GM21360 (cell line): ENCODE data around the gene CCDC68.
"Not testable (repeated sequence)": the region's sequence is repeated elsewhere in the genome, so short reads cannot be mapped to it uniquely, and the experiment has no call there.

Experiments used
- ATAC-seq: cut with Tn5 transposase; IDR thresholded peaks from one replicate; pipeline ENCODE4 v1.9.1; 2021; ENCODE audit warnings: mild to moderate bottlenecking, moderate library complexity; ENCODE audit not compliant: unreplicated experiment

CCDC68 gene

GRCh38 chr18:54958704-54959625, at the start of gene CCDC68:
TSS of gene CCDC68 (minus strand) at chr18:54959461. CDS start at chr18:54942791, 16,670 bp downstream.
- no peak for ATAC-seq

GRCh38 chr18:55007602-55008001, 48.3 kb upstream of the CCDC68 start:
- ATAC-seq = no peak

GRCh38 chr18:55003695-55004094, 44.4 kb upstream of the CCDC68 start:
- ATAC-seq = no peak

- no peak for ATAC-seq
Measured at GRCh38 chr18:55002261-55002660, 43.0 kb upstream of the CCDC68 start.

GRCh38 chr18:55001394-55002024, 42.2 kb upstream of the CCDC68 start:
- ATAC-seq = no peak

- ATAC-seq = no peak
Measured at GRCh38 chr18:55000529-55000928, 41.3 kb upstream of the CCDC68 start.

- no peak for ATAC-seq
Measured at GRCh38 chr18:54999016-54999415, 39.8 kb upstream of the CCDC68 start.

- ATAC-seq = no peak
Measured at GRCh38 chr18:54995421-54996143, 36.3 kb upstream of the CCDC68 start.

- no peak for ATAC-seq
Measured at GRCh38 chr18:54991981-54992380, 32.7 kb upstream of the CCDC68 start.

- no peak for ATAC-seq
Measured at GRCh38 chr18:54984908-54985307, 25.6 kb upstream of the CCDC68 start.

- ATAC-seq = no peak
Measured at GRCh38 chr18:54983791-54984190, 24.5 kb upstream of the CCDC68 start.

- ATAC-seq = peak; percentile 77
Measured at GRCh38 chr18:54983041-54983686, 23.9 kb upstream of the CCDC68 start.

GRCh38 chr18:54981076-54981475, 21.8 kb upstream of the CCDC68 start:
- no peak for ATAC-seq

- ATAC-seq = no peak
Measured at GRCh38 chr18:54975598-54975997, 16.3 kb upstream of the CCDC68 start.

GRCh38 chr18:54973046-54973445, 13.8 kb upstream of the CCDC68 start:
- no peak for ATAC-seq

GRCh38 chr18:54968807-54969206, 9.5 kb upstream of the CCDC68 start:
- no peak for ATAC-seq

GRCh38 chr18:54968237-54968636, 9.0 kb upstream of the CCDC68 start:
- ATAC-seq = not testable (repeated sequence)

- ATAC-seq = no peak
Measured at GRCh38 chr18:54967786-54968185, 8.5 kb upstream of the CCDC68 start.

- ATAC-seq = no peak
Measured at GRCh38 chr18:54964741-54965140, 5.5 kb upstream of the CCDC68 start.

- ATAC-seq = no peak
Measured at GRCh38 chr18:54962919-54963645, 3.8 kb upstream of the CCDC68 start.
